ENCODE data around the gene SYT3. TPM values are rescaled to one million over a fixed set of nuclear protein-coding genes. Genes with fewer than 3 reads are reported as not detected.

The SYT3 gene
- total and polyA plus RNA-seq, 2 of the 8 experiments (the other 6 are each of a cell fraction or from before 2014, with no cell fraction given) = 6.7 to 17.3 TPM

- Histone ChIP-seq H3K9ac (replicated peaks in 1 of 4; ENCODE audit: extremely low read depth in 1 of 4, low read depth in 3 of 4, low read length in 3 of 4) (no peak overlapping the region), H3K23ac (ENCODE audit: insufficient read length) (no peak overlapping the region), H3K27me3 (replicated peaks in 1 of 4; ENCODE audit: control insufficient read depth in 3 of 4, extremely low read depth in 1 of 4, insufficient read depth in 3 of 4, low read length in 3 of 4) (peaks cover 0 to 3% (median 0%) of the 10 kb centered on the region in 4 experiments; a peak in 2 of 7 replicates), H2AFZ (ENCODE audit: low read length) (no peak overlapping the region), H4K8ac (ENCODE audit: extremely low read depth, insufficient read depth, low read length) (no peak overlapping the region), H3K4me3 (ENCODE audit: extremely low read depth in 1 of 4, insufficient read depth in 2 of 4, low read depth in 3 of 4, low read length in 4 of 4) (no peak overlapping the region), H3K14ac (ENCODE audit: insufficient read length) (no peak overlapping the region), H3K27ac (ENCODE audit: low read depth, low read length) (no peak overlapping the region), H3K4ac (replicated peaks; ENCODE audit: insufficient read length, low read depth, low read length) (no peak overlapping the region), H3K23me2 (ENCODE audit: low read depth, low read length) (no peaks in the 10 kb centered on the region), H3K18ac (ENCODE audit: extremely low read depth, low read length) (no peak overlapping the region), H2BK15ac (ENCODE audit: low read length) (no peak overlapping the region), H4K91ac (replicated peaks; ENCODE audit: insufficient read length, low read length) (no peak overlapping the region), H3K9me3 (ENCODE audit: insufficient read depth in 2 of 2, low read depth in 1 of 2, low read length in 1 of 2) (peaks cover 0 to 7% of the 10 kb centered on the region in 2 experiments; a peak in 1 of 4 replicates), H3K79me1 (ENCODE audit: low read depth, low read length) (no peaks in the 10 kb centered on the region), H4K5ac (ENCODE audit: insufficient read length, low read depth, low read length) (no peak overlapping the region), H2AK5ac (ENCODE audit: low read depth, low read length) (no peak overlapping the region), H2BK5ac (ENCODE audit: low read depth, low read length) (no peak overlapping the region), H3K36me3 (ENCODE audit: control insufficient read depth in 2 of 4, insufficient read depth in 4 of 4, low read length in 3 of 4) (no peaks in the 10 kb centered on the region), H4K20me1 (replicated peaks in 1 of 2; ENCODE audit: control insufficient read depth in 1 of 2, insufficient read depth in 2 of 2, low read length in 2 of 2) (no peaks in the 10 kb centered on the region), H3K4me1 (replicated peaks in 1 of 4; ENCODE audit: control insufficient read depth in 3 of 4, insufficient read depth in 4 of 4, low read length in 3 of 4) (no peaks in the 10 kb centered on the region), H3K56ac (replicated peaks; ENCODE audit: insufficient read length, low read depth, low read length) (no peak overlapping the region), H2BK20ac (ENCODE audit: low read length) (no peak overlapping the region), H2BK120ac (replicated peaks; ENCODE audit: low read depth, low read length) (no peak overlapping the region), H3K4me2 (ENCODE audit: insufficient read depth in 1 of 2, low read depth in 2 of 2, low read length in 2 of 2) (no peak overlapping the region), H2BK12ac (ENCODE audit: low read depth, low read length) (no peak overlapping the region), H3K79me2 (ENCODE audit: control insufficient read depth in 1 of 2, insufficient read depth in 2 of 2, low read length in 2 of 2) (no peaks in the 10 kb centered on the region)
- DNase-seq (ENCODE audit: low read depth in 1 of 2, low spot score in 2 of 2) (no peak), FAIRE-seq (no peak)
- POLR2A ChIA-PET (ENCODE audit: partially characterized antibody) = interaction anchor here (1.0 to 1.8 kb wide), 2 partner anchors 8 to 24 kb away, joined by 3 read pairs; no protein-coding TSS in a partner anchor
- WGBS, 2 experiments (ENCODE audit: extremely low coverage in 1 of 2, insufficient coverage in 1 of 2, insufficient read length in 1 of 2, insufficient replicate concordance in 2 of 2, low coverage in 1 of 2, low lambda C conversion rate in 2 of 2, missing lambda C conversion rate in 1 of 2) = 88% methylated on average over 13 of the region's 13 CpGs; no CpG with 5 or more reads in 1 of the 2 experiments
- CTCF ChIA-PET (ENCODE audit: partially characterized antibody) = interaction anchor here (4.9 kb wide), 1 partner anchor 24 kb away, joined by 26 read pairs; no protein-coding TSS in a partner anchor
- TF ChIP-seq POLR2AphosphoS5 (IDR thresholded peaks at IDR 0.05; ENCODE audit: low read depth, low read length) = no peak
- TF ChIP-seq NANOG (IDR thresholded peaks at IDR 0.05; ENCODE audit: insufficient read depth, low read depth, low read length, poor library complexity, severe bottlenecking) = no peak
- no peak for TF ChIP-seq POU5F1 (IDR thresholded peaks at IDR 0.05; ENCODE audit: low read depth, low read length)
- no peak for TF ChIP-seq SP4 (IDR thresholded peaks at IDR 0.05; ENCODE audit: low read length)
- TF ChIP-seq RFX5 (IDR thresholded peaks at IDR 0.05; ENCODE audit: borderline replicate concordance, low read depth, low read length) = no peak
- no peak for TF ChIP-seq SP2 (IDR thresholded peaks at IDR 0.05; ENCODE audit: low read length)
- TF ChIP-seq TAF7 (optimal IDR thresholded peaks at IDR 0.05; ENCODE audit: borderline replicate concordance, low read depth, low read length) = no peak
- TF ChIP-seq CBX8 (IDR thresholded peaks at IDR 0.05; ENCODE audit: borderline replicate concordance, low read depth, low read length) = no peak
- TF ChIP-seq, protein P1, sequence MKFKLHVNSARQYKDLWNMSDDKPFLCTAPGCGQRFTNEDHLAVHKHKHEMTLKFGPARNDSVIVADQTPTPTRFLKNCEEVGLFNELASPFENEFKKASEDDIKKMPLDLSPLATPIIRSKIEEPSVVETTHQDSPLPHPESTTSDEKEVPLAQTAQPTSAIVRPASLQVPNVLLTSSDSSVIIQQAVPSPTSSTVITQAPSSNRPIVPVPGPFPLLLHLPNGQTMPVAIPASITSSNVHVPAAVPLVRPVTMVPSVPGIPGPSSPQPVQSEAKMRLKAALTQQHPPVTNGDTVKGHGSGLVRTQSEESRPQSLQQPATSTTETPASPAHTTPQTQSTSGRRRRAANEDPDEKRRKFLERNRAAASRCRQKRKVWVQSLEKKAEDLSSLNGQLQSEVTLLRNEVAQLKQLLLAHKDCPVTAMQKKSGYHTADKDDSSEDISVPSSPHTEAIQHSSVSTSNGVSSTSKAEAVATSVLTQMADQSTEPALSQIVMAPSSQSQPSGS (IDR thresholded peaks at IDR 0.05; ENCODE audit: low read length) = no peak
Observed at GRCh38 chr19:50580970-50581634, 58.6 kb downstream of the SYT3 start.

Data from H1 (cell line).